ENCODE results near the gene HOXA3. TPM values are rescaled to one million over a fixed set of nuclear protein-coding genes. Genes with fewer than 3 reads are reported as not detected.

HOXA3 gene
- total RNA-seq, 2 donors from 2014 or later: not detected

DNA sequence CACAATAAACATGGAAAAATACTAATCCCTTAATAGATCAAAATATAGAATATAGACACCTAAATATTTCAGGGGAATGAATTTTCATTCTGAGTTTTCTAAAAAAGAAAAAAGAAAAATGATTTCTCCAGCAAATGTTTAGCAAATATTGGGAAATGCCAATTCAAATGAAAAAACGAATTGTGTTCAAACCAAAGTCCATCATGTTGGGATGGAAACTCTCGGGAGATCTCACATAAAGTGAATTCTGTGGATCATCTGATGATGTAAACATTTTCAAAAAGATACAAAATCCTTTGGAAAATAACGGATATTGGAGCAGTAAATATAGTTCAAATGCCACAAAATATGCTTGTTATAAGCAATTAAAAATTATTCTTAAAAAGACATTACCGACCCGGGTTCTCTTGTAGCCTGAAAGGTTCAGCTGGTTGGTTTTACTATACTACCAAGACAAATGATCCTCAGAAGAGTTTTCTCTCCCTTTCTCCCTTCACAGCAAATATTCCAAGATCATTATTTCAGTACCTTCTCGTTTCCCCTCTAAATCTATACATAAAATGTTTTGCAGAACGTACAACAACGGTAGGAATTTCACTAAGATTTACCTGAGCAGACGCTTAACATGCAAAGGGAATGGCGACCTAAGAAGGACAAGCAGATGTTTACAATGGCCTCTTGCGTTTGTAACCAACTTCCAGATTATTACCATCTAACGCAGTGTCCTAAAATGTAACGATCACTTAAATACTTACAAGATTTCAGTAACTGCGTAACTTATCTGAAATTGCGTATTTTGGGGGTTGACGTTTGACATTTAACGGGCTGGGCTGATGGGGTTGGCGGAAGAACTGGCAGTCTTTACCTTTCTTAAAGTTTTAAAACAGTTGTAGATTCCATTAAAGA lies 45.0 kb upstream of the HOXA3 start:
- H3K27ac ChIP-seq (ENCODE audit: low read depth, low read length): no peak overlapping the region
- H3K9ac ChIP-seq (ENCODE audit: extremely low read depth, low read length, poor library complexity, severe bottlenecking): no peak overlapping the region
- no peaks in the 10 kb centered on the region for H3K9me3 Mint-ChIP-seq
- H3K4me1 Mint-ChIP-seq: peaks cover 5% of the 10 kb centered on the region
- peaks cover 97% of the 10 kb centered on the region for H3K27me3 ChIP-seq (ENCODE audit: control insufficient read depth, insufficient read depth, low read length, poor library complexity, severe bottlenecking)
- H3K4me1 ChIP-seq (ENCODE audit: control insufficient read depth, insufficient read depth, low read length): no peaks in the 10 kb centered on the region
- no peaks in the 10 kb centered on the region for H3K36me3 Mint-ChIP-seq (ENCODE audit: low read depth)
- TF ChIP-seq, protein P1, sequence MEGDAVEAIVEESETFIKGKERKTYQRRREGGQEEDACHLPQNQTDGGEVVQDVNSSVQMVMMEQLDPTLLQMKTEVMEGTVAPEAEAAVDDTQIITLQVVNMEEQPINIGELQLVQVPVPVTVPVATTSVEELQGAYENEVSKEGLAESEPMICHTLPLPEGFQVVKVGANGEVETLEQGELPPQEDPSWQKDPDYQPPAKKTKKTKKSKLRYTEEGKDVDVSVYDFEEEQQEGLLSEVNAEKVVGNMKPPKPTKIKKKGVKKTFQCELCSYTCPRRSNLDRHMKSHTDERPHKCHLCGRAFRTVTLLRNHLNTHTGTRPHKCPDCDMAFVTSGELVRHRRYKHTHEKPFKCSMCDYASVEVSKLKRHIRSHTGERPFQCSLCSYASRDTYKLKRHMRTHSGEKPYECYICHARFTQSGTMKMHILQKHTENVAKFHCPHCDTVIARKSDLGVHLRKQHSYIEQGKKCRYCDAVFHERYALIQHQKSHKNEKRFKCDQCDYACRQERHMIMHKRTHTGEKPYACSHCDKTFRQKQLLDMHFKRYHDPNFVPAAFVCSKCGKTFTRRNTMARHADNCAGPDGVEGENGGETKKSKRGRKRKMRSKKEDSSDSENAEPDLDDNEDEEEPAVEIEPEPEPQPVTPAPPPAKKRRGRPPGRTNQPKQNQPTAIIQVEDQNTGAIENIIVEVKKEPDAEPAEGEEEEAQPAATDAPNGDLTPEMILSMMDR (conservative IDR thresholded peaks at IDR 0.05): no peak
- H3K36me3 ChIP-seq (ENCODE audit: control insufficient read depth, insufficient read depth, low read length): no peaks in the 10 kb centered on the region
- no peak overlapping the region for H3K4me3 ChIP-seq (ENCODE audit: low read length)
- WGBS, 2 experiments (ENCODE audit: insufficient coverage in 1 of 2, insufficient read length in 1 of 2): 27 to 28% methylated on average over 14 to 18 of the region's 18 CpGs
- DNase-seq: peak; percentile 16
- no peak overlapping the region for H3K4me3 Mint-ChIP-seq
- H3K9me3 ChIP-seq (ENCODE audit: control insufficient read depth, low read length): no peaks in the 10 kb centered on the region
- no peak overlapping the region for H3K27ac Mint-ChIP-seq
- peaks cover 94% of the 10 kb centered on the region for H3K27me3 Mint-ChIP-seq (ENCODE audit: insufficient read depth)

DNA sequence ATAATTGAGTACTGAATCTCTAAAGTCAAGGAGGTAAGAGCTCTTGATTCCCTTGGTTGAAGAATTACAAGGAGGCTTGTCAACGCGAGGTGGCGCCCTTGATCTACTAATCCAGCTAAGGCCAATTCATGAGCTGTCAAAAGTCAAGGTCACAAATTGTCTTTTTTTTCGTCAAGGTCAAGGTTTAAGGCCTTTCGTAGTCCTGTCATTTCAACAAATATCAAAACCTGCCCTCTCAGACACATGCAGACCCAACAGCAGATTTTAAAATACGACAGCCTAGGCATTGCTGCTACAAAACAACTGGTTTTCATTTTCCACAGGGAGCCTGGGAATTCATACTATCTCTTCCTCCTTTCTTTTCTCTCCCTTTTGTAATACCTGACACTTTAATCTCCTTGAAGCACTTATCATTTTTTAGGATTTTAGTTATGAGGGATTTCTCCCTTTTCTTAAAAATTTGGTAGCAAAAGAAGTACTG lies 43.9 kb upstream of the HOXA3 start:
- H3K4me1 ChIP-seq (ENCODE audit: control insufficient read depth, insufficient read depth, low read length): no peaks in the 10 kb centered on the region
- no peaks in the 10 kb centered on the region for H3K9me3 ChIP-seq (ENCODE audit: control insufficient read depth, low read length)
- peaks cover 97% of the 10 kb centered on the region for H3K27me3 ChIP-seq (ENCODE audit: control insufficient read depth, insufficient read depth, low read length, poor library complexity, severe bottlenecking)
- H3K27ac Mint-ChIP-seq: no peak overlapping the region
- no peaks in the 10 kb centered on the region for H3K9me3 Mint-ChIP-seq
- no peaks in the 10 kb centered on the region for H3K36me3 ChIP-seq (ENCODE audit: control insufficient read depth, insufficient read depth, low read length)
- no peaks in the 10 kb centered on the region for H3K36me3 Mint-ChIP-seq (ENCODE audit: low read depth)
- H3K27ac ChIP-seq (ENCODE audit: low read depth, low read length): no peak overlapping the region
- WGBS, 2 experiments (ENCODE audit: insufficient coverage in 1 of 2, insufficient read length in 1 of 2): 2 to 3% methylated on average over 6 of the region's 6 CpGs
- H3K27me3 Mint-ChIP-seq (ENCODE audit: insufficient read depth): peaks cover 94% of the 10 kb centered on the region
- H3K4me3 Mint-ChIP-seq: no peak overlapping the region
- no peak overlapping the region for H3K9ac ChIP-seq (ENCODE audit: extremely low read depth, low read length, poor library complexity, severe bottlenecking)
- DNase-seq: peak; percentile 95
- TF ChIP-seq, protein P1 (conservative IDR thresholded peaks at IDR 0.05): peak; percentile 93
- no peak overlapping the region for H3K4me3 ChIP-seq (ENCODE audit: low read length)
- H3K4me1 Mint-ChIP-seq: peaks cover 5% of the 10 kb centered on the region

DNA sequence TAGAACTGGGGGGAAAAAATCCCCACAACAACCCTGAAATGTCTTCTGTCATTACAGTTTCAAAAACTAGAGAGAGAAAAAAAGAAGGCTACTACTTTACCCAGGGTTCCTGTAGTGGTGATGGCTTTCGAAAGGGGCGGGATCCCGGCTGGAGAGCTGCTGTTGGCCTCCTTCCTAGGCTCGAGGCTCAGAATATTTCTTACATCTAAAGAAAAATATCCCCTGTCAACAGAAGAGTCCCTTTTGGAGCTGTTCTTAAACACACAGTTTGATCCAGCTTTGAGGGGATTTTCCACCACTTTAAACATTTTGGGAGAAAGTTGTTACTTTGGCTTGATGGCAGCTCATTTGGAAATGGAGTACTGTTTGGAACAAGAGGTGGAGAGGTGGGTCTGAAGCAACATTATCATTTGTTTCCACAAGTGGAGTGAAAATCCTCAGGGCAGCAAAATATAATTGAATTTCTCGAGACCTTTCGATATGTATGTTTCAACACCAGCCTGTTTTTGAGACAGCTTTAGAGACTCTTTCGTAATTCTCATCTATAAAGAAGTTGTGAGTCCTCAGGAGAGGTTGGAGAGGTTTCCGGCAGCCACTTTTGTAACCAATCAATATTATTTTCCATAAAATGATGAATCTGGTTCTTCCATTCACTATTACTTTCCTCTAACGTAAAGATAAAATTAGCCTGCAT lies 42.5 kb upstream of the HOXA3 start:
- 49 to 53% methylated on average over 8 to 9 of the region's 9 CpGs for WGBS, 2 experiments (ENCODE audit: insufficient coverage in 1 of 2, insufficient read length in 1 of 2)
- Histone ChIP-seq H3K4me1 (ENCODE audit: control insufficient read depth, insufficient read depth, low read length) (no peaks in the 10 kb centered on the region), H3K4me3 (ENCODE audit: low read length) (no peak overlapping the region), H3K27ac (ENCODE audit: low read depth, low read length) (no peak overlapping the region), H3K9ac (ENCODE audit: extremely low read depth, low read length, poor library complexity, severe bottlenecking) (no peak overlapping the region), H3K9me3 (ENCODE audit: control insufficient read depth, low read length) (no peaks in the 10 kb centered on the region), H3K36me3 (ENCODE audit: control insufficient read depth, insufficient read depth, low read length) (no peaks in the 10 kb centered on the region), H3K27me3 (ENCODE audit: control insufficient read depth, insufficient read depth, low read length, poor library complexity, severe bottlenecking) (peaks cover 97% of the 10 kb centered on the region)
- H3K9me3 Mint-ChIP-seq: no peaks in the 10 kb centered on the region
- DNase-seq: peak; percentile 45
- no peaks in the 10 kb centered on the region for H3K36me3 Mint-ChIP-seq (ENCODE audit: low read depth)
- TF ChIP-seq, protein P1 (conservative IDR thresholded peaks at IDR 0.05): no peak
- no peaks in the 10 kb centered on the region for H3K4me1 Mint-ChIP-seq
- no peak overlapping the region for H3K4me3 Mint-ChIP-seq
- no peak overlapping the region for H3K27ac Mint-ChIP-seq
- peaks cover 96% of the 10 kb centered on the region for H3K27me3 Mint-ChIP-seq (ENCODE audit: insufficient read depth)
